NCI-H82 treated with DMSO at 0.1 percent for 48 hours (cell line): Measurements from ENCODE around the gene MRPL40.

Experiments
- DNase-seq: peaks from one replicate; lab custom pipeline; 2025; ENCODE audit not compliant: unreplicated experiment; lab: John Stamatoyannopoulos, UW

MRPL40 gene

DNA sequence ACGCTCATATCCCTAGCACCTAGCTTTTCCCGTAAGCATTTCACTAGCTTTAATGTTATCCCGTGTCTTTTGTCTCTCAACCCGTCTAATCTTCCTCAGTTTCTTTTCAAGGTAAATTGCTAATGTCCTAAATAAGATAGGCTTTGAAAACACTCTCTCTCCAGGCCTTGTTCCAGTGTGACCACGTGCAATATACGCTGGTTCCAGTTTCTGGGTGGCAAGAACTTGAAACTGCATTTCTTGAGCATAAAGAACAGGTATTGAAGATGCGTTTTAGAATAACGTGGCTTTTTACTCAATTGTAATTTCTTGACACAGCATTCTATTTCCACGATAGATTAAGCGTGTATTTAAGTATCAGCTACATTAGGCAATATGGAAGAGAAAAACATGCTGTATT is 48.4 kb downstream of the MRPL40 start:
- no peak for DNase-seq

DNA sequence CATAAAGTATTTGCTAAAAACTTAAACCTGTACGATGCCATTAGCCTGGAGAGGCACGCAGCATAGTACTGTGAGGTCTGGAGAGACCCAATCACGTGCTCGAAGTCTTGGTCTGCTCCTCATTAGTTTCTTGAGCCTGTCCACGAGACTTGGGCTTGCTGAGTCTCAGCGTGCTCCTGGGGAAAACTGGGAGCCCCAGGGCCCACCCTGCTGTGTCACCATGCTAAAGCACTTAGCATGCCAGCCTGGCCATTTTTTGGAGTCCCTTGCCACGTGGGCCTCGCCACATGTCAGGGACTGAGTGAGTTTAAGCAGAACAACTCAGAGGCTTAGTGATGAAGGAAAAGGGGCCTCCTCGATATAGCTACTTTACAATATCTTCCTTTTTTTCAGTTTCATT is 50.0 kb downstream of the MRPL40 start:
- no peak for DNase-seq

DNA sequence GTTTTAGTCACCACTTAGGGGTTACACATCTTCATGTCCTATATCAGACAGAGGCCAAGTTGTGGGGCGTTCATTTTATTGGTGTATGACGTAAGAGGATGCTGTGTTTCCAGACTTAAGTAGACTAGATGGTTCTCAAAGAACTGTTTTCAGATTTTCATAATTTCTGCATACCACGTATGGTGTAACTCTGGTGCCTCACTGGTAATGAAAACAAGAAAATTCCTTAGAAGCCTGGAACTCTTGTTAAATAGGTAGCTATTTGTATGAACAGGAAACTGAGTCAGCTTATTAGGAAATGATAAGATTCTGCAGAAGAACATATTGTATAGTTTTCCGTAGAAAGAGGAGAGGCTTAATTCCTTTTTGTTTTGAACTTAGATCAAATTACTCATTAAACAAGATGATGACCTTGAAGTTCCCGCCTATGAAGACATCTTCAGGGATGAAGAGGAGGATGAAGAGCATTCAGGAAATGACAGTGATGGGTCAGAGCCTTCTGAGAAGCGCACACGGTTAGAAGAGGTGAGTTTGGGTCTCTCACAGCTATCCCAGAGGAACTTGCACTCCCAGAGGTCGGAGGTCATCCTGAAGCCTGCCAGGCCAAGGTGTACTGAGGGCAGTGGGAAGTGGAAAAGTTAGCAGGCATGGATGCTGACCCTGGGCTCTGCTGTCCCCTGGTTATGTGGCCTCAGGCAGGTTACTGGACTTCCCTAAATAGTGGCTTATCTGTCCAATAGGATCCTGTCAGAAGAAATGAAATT is 51.3 kb downstream of the MRPL40 start:
- no peak for DNase-seq
